Activated CD4-positive, alpha-beta T cell treated with anti-CD3 and anti-CD28 coated beads, Interleukin-2, amount 50 U/mL, for 4 hours (primary cell): Measurements from ENCODE around the gene GUK1.

ENCODE experiments used
- DNase-seq, 2 experiments: peaks; one replicate each; pipeline ENCODE4 v3.0.0-alpha.2; 2020

The GUK1 gene, protein sequence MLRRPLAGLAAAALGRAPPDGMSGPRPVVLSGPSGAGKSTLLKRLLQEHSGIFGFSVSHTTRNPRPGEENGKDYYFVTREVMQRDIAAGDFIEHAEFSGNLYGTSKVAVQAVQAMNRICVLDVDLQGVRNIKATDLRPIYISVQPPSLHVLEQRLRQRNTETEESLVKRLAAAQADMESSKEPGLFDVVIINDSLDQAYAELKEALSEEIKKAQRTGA

DNA sequence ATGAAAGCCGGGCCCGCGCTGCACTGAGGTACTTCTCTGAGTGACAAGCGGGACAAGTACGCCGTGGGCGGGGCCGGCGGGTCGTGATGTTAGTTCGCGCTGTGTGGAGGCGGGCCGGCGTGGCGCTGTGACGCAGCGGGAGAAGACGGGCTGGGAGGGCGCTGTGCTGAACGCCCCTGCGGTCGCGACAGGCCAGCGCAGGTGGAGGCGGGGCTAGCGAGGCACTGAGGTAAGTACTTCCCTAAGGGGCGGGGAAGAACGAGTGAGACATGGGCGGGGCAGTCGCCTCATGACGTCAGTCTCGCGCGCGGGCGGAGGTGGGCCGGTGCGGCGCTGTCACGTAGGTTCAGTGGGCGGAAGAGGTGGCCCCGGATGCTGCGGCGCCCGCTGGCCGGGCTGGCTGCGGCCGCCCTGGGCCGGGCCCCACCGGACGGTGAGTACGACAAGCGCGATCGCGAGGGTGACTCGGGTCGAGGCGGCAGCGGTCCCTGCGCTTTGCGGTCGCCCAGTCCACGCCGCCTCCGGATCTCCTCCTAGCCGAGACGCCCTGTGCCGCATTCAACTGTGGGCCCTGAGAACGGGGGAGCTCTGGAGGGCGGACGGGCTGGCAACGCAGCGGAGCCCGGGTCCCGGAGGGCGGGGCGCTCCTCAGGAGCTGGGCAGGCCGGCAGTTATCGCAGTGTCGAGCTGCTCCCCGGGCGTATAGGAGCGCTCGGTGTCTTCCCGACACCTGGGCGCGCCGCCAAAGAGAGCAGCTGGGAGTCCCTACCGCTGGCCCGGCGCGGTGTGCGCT, at the start of gene GUK1:
Gene GUK1 (plus strand): TSS at position 349 of the 793 bp plus-strand sequence. CDS start 24 bp downstream, at position 373.
- peak; percentile 100 for DNase-seq

DNA sequence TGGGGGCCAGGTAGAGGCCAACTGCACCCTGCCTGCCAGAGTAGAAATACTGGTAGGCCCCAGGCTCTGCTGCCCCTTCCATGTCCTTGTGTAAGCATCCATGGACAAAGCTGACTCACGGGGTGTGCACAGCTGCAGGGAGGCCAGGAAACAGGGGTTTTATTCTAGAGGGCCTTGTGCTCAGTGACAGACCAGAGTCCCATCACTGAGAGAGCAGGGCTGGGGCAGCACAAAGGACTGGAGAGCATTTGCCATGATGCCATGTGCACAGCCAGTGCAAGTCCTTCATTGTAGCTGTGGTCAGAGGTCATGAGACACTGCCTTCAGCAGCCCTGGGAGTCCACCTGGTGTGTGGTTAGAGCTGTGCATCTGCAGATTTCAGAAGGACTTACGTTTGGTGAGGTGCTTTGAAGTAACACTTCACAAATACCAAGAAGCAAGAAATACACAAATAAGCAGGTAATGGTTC, 49.4 kb upstream of the GUK1 start:
- DNase-seq = no peak

DNA sequence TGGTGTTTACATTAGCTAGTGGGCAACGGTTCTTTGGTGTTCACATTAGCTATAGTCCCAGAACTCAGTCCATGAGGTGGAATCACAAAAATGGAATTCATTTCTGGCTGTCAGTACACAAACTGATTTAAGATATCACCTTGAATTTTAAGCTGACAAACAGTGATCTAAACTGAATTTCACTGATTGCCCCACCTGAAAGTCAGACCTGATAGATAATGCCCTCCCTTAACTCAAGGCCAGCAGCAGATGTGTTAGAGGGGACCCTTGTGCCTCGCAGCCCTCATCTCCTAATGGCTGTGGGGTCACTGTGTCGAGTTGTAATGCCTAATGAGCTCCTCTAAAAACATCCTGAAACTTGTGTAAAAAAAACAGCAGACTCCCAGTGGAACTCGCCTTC, 49.0 kb upstream of the GUK1 start:
- DNase-seq = no peak

DNA sequence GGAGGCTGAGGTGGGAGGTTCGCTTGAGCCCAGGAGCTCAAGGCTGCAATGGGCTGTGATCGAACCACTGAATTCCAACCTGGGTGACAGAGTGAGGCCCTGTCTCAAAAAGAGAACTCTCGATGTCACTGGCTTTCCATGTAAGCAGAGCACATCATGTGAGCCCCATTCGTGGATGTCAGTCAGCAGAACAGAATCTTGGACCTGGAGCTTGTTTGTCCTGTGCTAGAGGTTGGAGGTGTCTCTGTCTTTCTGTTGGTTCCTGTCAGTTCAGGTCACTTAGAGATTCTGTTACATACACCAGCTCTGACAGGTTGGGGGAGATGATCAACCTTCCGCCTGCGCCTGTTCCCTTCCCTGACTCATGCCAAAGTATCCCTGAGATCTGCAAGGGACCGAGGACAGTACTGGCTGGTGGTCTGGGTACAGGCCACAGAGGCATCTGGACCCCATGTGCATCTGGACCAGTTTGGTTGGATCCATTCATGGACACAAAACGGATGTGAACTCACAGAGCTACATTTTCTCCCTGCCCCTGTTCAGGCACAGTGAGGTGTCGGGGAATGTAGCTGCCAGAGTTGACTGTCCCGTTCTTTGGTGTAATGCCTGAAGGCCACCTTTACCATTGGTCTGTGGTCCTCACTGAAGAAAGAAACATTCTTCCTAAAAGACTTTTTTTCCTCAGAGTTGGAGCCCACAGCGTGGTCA, 47.6 kb upstream of the GUK1 start:
- no peak for DNase-seq

DNA sequence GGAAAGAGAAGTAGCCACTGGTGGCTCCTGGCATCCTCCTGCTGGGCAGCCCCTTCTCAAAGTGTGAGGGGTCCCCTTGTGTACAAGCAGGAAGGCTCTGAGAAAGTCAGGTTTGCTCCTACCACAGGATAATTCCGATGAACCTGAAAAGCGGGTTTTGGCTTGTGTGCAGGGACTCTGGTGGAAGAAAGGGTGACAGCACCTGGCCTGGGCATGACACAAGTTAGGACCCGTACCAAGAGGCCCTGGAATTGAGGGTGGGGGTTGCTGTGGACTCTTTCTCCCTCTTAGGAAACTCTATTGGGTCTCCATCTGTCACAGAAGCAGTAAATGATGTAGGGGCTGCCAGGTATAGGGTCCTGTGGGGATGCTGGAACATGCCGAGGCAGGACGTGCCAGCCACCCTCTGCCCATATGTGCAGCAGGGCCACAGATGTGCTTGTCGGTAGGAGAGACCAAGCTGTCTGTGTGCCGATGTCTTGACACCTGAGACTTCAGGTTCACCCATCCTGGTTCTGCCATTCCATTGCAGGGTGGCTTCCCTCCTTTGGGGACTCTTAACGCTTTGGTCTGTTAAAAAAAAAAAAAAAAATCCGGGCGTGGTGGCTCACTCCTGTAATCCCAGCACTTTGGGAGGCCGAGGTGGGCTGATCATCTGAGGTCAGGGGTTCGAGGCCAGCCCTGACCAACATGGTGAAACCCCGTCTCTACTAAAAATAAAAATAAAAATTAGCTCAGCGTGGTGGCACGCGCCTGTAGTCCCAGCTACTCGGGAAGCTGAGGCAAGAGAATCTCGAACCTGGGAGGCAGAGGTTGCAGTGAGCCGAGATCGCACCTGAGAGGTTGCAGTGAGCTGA, 46.8 kb upstream of the GUK1 start:
- no peak for DNase-seq

DNA sequence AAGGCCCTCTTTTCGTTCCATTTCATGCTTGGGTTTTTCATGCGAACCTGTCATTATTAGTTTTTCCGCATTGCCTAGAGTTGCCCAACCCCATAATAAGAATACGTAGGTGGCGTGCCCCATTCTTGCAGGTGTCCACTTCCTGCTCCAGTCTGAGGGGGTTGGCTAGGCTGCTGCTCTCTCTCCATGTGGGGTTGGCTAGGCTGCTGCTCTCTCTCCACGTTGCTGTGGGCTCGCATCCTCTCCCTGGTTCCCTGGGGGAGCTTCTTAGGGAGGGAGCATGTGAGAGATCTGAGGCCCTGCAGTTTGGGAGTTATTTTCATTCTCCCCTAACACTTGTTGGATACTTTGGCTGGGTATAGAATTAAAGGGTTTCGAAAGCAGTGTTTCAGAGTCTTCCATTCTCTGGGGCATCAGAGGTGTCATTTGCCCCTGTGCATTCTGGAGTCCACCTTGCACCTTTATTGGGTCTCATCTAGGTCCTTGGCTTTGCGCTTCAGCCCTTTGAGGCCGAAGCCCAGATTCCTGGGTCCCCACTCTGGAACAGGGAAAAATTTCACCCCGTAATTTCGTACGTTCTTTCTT, 45.6 kb upstream of the GUK1 start:
- no peak for DNase-seq

DNA sequence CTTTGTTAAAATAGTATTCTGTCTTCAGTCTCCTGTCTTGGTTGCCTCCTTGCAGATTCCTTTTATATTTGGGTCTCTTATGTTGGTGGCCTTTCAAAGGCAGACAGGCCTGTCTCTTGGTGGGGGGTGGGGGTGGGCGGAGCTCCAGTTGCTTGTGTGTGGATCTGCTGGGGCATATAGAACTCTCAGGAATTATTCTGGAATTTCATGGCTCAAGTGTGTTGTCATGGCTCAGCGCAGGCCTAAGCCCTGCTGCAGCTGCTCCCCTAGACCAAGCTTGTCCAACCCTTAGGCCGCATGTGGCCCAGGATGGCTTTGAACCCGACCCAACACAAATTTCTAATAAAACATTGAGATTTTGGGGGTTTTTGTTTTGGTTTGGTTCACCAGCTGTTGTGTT, 44.9 kb upstream of the GUK1 start:
- no peak for DNase-seq

DNA sequence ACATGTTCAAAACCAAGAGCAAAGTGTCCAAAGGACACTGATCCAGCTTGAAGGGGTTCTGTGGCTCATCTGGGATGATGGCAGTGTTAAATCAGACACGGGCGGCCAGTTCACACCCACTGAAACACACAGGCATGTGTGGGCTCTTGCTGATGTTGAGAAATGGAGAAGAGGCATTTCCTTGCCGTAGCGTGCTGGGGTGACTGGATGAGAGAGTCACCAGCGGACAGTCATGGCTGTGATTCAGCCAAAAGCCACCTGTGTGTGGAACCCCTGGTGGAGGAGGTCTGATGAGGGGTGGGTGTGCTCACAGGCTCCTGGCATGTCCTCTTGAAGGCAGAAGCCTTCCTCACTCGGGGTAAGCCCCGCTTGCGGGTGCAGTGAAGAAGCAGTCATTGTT, 44.1 kb upstream of the GUK1 start:
- DNase-seq = no peak

DNA sequence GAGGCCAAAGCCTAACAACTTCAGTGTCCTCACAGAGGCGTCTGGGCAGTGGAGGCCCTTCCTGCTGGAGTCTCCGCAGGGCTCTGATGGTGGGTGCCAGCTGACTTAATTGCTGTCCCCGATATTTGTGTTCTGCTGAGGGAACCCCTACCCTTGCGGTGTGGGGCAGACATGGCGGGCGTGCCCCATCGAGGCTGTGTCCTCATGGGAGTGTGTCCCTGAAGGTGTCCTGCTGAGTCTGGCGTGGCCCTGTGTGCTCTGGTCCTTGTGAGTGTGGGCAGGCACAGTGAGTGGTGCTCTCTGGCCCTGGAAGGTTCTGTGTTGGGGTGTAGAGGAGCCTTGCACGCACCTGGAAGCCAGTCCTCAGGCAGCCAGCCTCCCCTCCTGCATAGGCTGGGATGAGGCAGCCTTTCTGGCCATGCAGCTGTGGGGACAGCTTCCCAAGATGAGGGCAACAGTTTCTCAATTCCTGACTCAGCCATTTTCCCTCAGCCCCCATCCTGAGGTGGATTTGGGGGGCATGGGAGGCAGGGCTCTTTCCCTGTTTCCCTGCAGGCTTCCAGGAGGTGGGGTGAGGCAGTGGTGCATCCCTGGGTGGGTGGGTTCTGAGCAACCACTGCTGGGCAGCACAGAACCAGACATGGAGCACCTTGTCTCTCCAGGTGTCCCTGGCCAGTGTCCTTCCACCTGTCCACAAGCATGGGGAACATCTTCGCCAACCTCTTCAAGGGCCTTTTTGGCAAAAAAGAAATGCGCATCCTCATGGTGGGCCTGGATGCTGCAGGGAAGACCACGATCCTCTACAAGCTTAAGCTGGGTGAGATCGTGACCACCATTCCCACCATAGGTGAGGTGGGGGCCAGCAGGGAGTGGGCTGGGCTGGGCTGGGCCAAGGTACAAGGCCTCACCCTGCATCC, 43.4 kb upstream of the GUK1 start:
- no peak for DNase-seq

DNA sequence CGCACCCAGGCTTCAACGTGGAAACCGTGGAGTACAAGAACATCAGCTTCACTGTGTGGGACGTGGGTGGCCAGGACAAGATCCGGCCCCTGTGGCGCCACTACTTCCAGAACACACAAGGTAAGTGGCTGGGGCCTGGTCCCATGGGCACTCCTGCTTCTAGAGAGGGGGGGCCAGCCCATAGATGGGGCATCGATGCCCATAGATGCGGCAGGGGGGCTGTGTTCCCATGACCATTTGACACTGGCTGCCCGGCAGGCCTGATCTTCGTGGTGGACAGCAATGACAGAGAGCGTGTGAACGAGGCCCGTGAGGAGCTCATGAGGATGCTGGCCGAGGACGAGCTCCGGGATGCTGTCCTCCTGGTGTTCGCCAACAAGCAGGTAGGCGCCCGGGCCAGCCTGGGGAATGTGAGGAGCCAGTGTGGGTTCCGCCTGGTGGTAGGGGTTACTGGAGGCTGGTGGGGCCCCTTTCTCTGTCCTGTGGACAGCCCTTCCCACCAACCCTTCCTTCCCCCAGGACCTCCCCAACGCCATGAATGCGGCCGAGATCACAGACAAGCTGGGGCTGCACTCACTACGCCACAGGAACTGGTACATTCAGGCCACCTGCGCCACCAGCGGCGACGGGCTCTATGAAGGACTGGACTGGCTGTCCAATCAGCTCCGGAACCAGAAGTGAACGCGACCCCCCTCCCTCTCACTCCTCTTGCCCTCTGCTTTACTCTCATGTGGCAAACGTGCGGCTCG, 42.6 kb upstream of the GUK1 start:
- no peak for DNase-seq

DNA sequence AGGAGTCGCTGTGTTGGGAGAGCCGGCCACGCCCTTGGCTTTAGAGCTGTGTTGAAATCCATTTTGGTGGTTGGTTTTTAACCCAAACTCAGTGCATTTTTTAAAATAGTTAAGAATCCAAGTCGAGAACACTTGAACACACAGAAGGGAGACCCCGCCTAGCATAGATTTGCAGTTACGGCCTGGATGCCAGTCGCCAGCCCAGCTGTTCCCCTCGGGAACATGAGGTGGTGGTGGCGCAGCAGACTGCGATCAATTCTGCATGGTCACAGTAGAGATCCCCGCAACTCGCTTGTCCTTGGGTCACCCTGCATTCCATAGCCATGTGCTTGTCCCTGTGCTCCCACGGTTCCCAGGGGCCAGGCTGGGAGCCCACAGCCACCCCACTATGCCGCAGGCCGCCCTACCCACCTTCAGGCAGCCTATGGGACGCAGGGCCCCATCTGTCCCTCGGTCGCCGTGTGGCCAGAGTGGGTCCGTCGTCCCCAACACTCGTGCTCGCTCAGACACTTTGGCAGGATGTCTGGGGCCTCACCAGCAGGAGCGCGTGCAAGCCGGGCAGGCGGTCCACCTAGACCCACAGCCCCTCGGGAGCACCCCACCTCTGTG, 41.7 kb upstream of the GUK1 start:
- DNase-seq = no peak

DNA sequence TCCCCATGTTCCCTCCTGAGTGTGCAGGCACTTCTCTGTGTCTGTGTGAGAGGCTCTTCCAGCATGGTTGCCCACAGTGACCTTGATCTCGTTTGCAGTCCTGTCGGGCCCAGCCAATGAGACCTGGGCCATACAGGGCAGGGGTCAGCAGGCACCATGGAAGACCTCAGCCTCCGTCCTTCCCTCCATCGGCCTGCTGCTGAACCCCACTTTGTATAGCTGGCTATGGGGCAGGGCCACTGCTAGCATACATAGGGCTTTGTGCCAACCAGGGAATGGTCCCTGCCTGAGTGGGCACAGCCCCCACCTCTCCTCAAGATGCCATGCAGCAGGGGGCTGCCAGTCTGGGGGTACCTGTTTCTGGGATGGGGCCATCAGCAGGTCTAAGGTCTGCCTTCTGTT, 40.7 kb upstream of the GUK1 start:
- no peak for DNase-seq

DNA sequence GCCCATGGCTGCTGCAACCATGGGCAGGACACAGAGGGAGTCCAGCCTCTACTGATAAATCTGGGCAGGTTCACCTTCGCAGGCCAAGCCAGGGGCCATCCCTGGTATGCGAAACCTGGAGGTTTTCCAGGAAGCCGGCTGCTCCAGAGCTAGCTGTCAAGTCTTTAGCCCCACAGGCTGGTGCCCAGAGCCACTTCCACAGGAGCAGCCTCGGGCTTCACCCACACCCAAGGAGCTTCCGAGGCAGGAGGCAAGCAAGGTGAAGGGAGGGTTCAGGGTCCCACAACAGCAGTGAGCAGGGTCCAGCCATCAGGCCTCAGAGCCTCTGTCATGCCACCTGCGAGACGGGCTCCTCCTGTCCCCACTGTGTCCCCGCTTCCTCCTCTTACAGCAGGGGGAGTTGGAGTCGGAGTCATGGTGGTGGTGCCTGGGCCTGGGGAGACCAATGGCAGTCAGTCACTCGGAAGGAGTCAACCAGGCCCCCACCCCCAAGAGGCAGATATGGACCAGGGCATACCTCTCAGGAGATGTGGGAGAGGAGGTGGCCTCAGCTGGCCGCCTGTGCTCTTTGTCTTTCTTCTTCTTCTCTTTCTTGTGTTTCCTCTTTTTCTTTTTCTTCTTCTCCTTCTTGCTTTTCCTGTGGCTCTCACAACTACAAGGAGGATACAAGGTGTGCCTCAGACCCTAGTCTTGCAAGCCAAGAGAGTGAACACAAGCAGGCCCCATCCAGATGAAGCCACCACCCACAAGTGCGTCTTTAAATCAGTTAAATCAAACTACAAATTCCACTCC, 39.1 kb upstream of the GUK1 start:
- DNase-seq = no peak

DNA sequence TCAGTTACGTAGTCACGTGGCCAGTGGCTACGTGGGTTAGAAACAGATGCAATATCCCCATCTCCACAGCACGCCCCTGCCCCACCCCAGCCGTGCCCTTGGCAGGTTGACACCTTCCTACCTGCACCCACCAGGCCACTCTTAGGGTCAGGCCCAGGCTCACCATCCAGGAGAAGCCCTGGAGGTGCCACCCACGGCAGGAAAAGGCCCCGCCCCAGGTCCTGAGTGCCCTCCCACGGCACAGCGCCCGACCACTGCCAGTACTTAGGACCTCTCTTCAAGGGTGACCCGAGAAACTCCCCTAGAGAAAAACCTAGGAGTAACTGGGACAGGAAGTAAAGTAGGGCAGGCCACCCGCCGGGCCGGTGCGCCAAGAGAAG, 38.5 kb upstream of the GUK1 start:
- no peak for DNase-seq

DNA sequence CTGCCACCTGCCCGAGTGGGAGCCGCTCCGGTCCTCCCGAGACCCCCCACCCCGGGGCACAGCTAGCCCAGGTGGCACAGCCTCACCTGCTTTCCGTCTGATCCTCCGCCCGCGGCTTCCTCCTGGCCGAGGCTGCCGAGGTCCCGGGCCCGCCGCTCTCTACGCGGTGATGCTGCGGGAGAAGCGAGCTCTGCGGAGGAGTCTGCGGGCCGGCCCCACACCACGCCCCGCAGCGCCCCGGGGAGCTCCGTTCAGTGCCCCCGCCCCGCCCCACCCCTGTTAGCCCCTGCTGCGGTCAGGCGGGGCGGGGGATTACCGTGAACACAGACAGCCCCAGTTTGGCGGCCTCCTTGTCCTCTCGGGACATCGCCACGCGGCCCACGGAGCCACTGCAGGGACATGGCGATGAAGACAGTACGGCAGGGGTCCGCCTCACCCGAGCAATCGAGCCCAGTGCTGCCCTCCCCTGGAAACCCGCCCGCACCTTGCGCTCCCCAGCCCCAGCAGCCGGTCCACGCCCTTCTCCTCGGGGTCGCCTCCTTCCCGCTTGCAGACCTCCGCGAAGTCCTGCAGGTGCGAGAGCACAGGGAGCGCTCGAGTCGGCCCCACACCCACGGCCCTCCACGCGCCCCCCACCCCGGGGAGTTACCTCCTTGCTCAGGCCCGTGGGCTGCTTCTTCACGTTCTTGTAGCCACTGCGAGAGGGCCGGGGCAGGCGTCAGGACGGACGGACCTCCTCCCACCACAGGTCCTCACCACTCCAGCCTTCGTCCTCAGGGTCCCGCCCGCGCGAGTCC, 37.9 kb upstream of the GUK1 start:
- peak; percentile 53 for DNase-seq

DNA sequence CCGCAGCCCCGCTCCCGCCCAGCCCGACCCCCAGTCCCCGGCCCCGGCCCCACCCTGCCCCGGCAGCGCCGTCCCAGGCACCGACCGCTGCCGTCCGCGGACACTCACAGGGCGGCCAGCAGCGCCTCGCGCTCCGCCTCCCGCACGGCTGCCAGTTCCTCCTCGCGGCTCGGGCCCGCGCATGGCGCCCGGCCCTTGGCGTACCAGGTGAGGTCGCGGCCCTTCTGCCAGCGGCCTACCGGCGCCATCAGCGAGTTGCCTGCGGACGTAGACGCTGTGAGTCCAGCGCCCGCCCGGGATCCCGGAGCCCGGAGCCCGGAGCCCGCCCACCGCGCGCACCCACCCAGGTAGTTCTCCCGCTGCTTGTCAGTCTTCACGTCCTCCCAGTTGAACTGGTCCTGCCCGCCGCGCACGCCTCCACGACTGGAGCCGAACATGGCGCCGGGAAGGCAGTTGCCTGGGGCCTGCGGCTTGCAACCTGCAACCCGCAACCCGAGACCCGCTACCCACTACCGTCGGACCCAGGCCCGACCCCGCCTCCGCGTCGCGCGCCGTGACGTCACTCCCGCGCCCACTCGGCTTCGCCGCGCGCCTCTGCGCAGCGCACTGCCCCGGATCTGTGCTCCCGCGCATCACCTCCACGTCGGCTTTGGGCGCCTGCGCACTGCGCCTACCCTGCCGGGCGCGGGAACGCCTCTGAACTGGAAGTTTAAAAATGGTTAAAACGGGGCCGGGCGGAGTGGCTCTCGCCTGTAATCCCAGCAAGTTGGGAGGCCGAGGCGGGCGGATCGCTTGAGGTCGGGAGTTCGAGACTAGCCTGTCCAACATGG, 37.1 kb upstream of the GUK1 start, which contains the start of gene C1orf35:
Gene C1orf35 (minus strand): TSS at position 535 of the 830 bp plus-strand sequence. CDS start 98 bp downstream, at position 437.
- DNase-seq = peak; percentile 90 to 91

DNA sequence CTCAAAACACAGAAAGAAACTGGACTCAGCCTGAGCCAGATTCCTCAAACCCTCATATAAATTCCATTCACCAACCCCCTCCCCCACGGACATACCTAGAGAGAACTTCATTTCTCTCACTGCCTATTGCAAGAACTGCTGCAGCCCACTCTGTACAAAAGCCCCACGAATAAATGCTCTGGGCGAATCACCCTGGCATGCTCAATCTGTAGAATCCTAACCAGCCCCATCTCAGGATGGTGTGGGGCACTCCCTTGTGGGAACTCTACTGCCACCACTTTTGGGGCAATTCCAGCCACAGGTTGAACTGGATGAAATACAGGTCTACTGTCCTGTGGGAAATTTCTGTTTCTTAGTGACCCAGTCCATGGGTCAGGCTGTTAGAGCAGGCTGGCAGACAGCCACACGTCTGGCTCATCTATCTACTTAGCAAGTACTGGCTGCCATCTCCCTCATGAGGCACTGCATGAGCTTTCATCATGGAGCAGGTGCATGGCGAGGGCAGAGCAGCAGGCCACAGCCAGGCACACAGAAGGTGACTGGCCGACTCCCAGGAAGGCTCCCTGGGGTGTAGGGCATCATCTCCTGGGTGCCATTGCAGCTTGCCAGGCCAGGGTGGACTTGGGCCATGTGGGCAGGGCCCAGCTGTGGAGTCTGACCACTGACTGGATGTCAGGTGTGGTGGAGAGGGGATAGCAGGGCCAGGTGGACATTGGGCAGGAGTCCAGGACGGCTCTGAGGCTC, 35.4 kb upstream of the GUK1 start:
- no peak for DNase-seq
